K562 (cell line): ENCODE results near the gene CH25H. TPM values are rescaled to one million over a fixed set of nuclear protein-coding genes. Genes with fewer than 3 reads are reported as not detected.

Experiments used
- ATAC-seq: fragments of 200-7000 bp; cut with Tn5 transposase; 3 replicates; pipeline ENCODE4 v1.9.1; 2020; ENCODE audit warnings: moderate library complexity
- BruUV-seq: library from RNA; stranded (reverse); fragments of 400-500 nt; replicated peaks from 2 replicates; lab custom pipeline; 2021; lab: Mats Ljungman, UMichigan
- CTCF ChIA-PET: fragments of 300-600 bp; formaldehyde crosslinking; extraction: SDS; loops from one replicate; lab custom pipeline; 2021; ENCODE audit warnings: low intra/inter-chr PET ratio; lab: Yijun Ruan, JAX
- POLR2A ChIA-PET: fragments of 300-600, 350-650 bp; sonication (Branson Sonifier 250); formaldehyde crosslinking; extraction: SDS; loops from one replicate; lab custom pipeline; 2021; ENCODE audit warnings: antibody characterized with exemption, inconsistent platforms; lab: Yijun Ruan, JAX
- DNase-seq, 4 experiments: peaks; one replicate each; pipeline versions ENCODE4 v3.0.0 to v3.0.0-alpha.2; 2011 to 2018; ENCODE audit warnings: low spot score in 3 of 4, mixed read lengths in 3 of 4; ENCODE audit errors: extremely low read depth in 1 of 4
- FAIRE-seq: peaks from 2 replicates; lab custom pipeline; 2011; peaks lifted over from hg19 to GRCh38; lab: Jason Lieb, UNC
- H2AFZ ChIP-seq: 2 replicates; pipeline ENCODE4 v1.6.0; 2011; ENCODE audit warnings: low read depth, low read length, control low read depth, inconsistent platforms
- H3K27ac ChIP-seq: fragments of 200-600 bp; 3 replicates; pipeline ENCODE4 v1.8.0; 2011; ENCODE audit warnings: low read depth, mild to moderate bottlenecking, control low read depth, inconsistent platforms, low read length, moderate library complexity, mixed read lengths; ENCODE audit errors: extremely low read depth
- H3K27me3 ChIP-seq, 2 experiments: fragments of 300-600 bp in 1 of 2; 2 replicates in 1 of 2; 3 replicates in 1 of 2; pipeline versions ENCODE4 v1.6.0 to v1.8.0; 2011; ENCODE audit warnings: inconsistent platforms in 2 of 2, low read length in 2 of 2, mild to moderate bottlenecking in 1 of 2, mixed read lengths in 1 of 2, moderate library complexity in 1 of 2; ENCODE audit not compliant: control insufficient read depth in 2 of 2, insufficient read depth in 2 of 2
- H3K36me3 ChIP-seq: fragments of 300-600 bp; 3 replicates; pipeline ENCODE4 v1.8.0; 2011; ENCODE audit warnings: mild to moderate bottlenecking, low read length, inconsistent platforms; ENCODE audit not compliant: control insufficient read depth, insufficient read depth
- H3K4me1 ChIP-seq, 2 experiments: fragments of 200-600 bp in 1 of 2; replicated peaks in 1 of 2; 2 replicates in 1 of 2; 3 replicates in 1 of 2; pipeline versions ENCODE4 v1.5.1 to v1.8.0; 2011; ENCODE audit warnings: inconsistent platforms in 2 of 2, low read length in 2 of 2, mild to moderate bottlenecking in 1 of 2, mixed read lengths in 1 of 2, moderate library complexity in 1 of 2; ENCODE audit not compliant: control insufficient read depth in 2 of 2, insufficient read depth in 2 of 2
- H3K4me2 ChIP-seq: 2 replicates; pipeline ENCODE4 v1.6.1; 2011; ENCODE audit warnings: low read length, control low read depth, inconsistent platforms, mixed read lengths; ENCODE audit not compliant: insufficient read depth
- H3K4me3 ChIP-seq: fragments of 200-600 bp; sonication (generic), shearing (Covaris generic); 2 replicates; pipeline ENCODE4 v1.5.1; 2016; ENCODE audit warnings: control low read depth, inconsistent platforms
- H3K79me2 ChIP-seq: fragments of 200-600 bp; 3 replicates; pipeline ENCODE4 v1.8.0; 2011; ENCODE audit warnings: low read length, inconsistent platforms; ENCODE audit not compliant: control insufficient read depth, insufficient read depth
- H3K9ac ChIP-seq, 2 experiments: 2 replicates each; pipeline versions ENCODE4 v1.6.0 to v1.6.1; 2011; ENCODE audit warnings: low read depth in 2 of 2, low read length in 2 of 2, control low read depth in 1 of 2, inconsistent platforms in 1 of 2, mild to moderate bottlenecking in 1 of 2, mixed read lengths in 1 of 2; ENCODE audit not compliant: insufficient read depth in 1 of 2
- H3K9me1 ChIP-seq: one replicate; pipeline ENCODE4 v1.6.0; 2011; ENCODE audit warnings: inconsistent platforms, mild to moderate bottlenecking, low read length, moderate library complexity; ENCODE audit not compliant: control insufficient read depth, insufficient read depth
- H3K9me3 ChIP-seq: replicated peaks from 2 replicates; pipeline ENCODE4 v1.5.1; 2011; ENCODE audit warnings: low read depth, low read length, inconsistent platforms; ENCODE audit not compliant: control insufficient read depth, insufficient read depth
- H4K20me1 ChIP-seq: replicated peaks from 2 replicates; pipeline ENCODE4 v1.6.1; 2011; ENCODE audit warnings: low read length, inconsistent platforms, mixed read lengths; ENCODE audit not compliant: control insufficient read depth, insufficient read depth
- ATF2 ChIP-seq: sonication (generic); formaldehyde crosslinking; IDR thresholded peaks from 2 replicates; pipeline ENCODE4 v1.8.1; 2022; ENCODE audit warnings: missing genetic modification reagents
- COPS2 ChIP-seq: fragments of 450-650 bp; conservative IDR thresholded peaks from 2 replicates; pipeline ENCODE4 v1.6.1; 2016; ENCODE audit warnings: mild to moderate bottlenecking, moderate library complexity
- CXXC5 ChIP-seq: fragments of 250-450 bp; sonication (Bioruptor Pico); IDR thresholded peaks from 2 replicates; pipeline ENCODE4 v1.8.0; 2022; ENCODE audit warnings: inconsistent platforms, mild to moderate bottlenecking, moderate library complexity
- HBP1 ChIP-seq: fragments of 450-650 bp; formaldehyde crosslinking; IDR thresholded peaks from 2 replicates; pipeline ENCODE4 v1.4.0; 2022; ENCODE audit warnings: missing genetic modification characterization
- HCFC1 ChIP-seq: IDR thresholded peaks from 2 replicates; pipeline ENCODE4 v1.6.1; 2012; ENCODE audit warnings: low read depth, low read length, improper control_type of control experiment
- MYNN ChIP-seq, 2 experiments: sonication (generic); formaldehyde crosslinking in 1 of 2; IDR thresholded peaks; 2 replicates each; pipeline versions ENCODE4 v1.5.0 to v1.6.1; 2016 to 2020; ENCODE audit warnings: antibody characterized with exemption in 1 of 2, missing genetic modification reagents in 1 of 2
- PCBP1 ChIP-seq: fragments of 200-400 bp; formaldehyde crosslinking; IDR thresholded peaks from 2 replicates; pipeline ENCODE4 v1.6.1; 2018; ENCODE audit warnings: mild to moderate bottlenecking, low read depth, low read length; ENCODE audit not compliant: poor library complexity, severe bottlenecking
- RBM17 ChIP-seq: fragments of 200-400 bp; formaldehyde crosslinking; IDR thresholded peaks from 2 replicates; pipeline ENCODE4 v1.6.1; 2017; ENCODE audit warnings: low read depth, mild to moderate bottlenecking, low read length, borderline replicate concordance
- ZNF561 ChIP-seq: fragments of 450-650 bp; formaldehyde crosslinking; conservative IDR thresholded peaks from 2 replicates; pipeline ENCODE4 v1.4.0; 2020; ENCODE audit warnings: mild to moderate bottlenecking, moderate library complexity
- WGBS: fragments of 100-300 bp; shearing (Covaris generic); methylation state at CpG from one replicate; pipeline ENCODE4 v1.1.6; 2016; ENCODE audit warnings: low coverage, mixed read lengths; ENCODE audit not compliant: insufficient coverage; ENCODE audit errors: missing lambda C conversion rate; 5-methylcytosine and 5-hydroxymethylcytosine counted together
- in situ Hi-C: fragments of 300-500 bp; cut with MboI; formaldehyde crosslinking; loops from 4 replicates; pipeline ENCODE4 v1.15.0; 2018; ENCODE audit warnings: inconsistent platforms, mixed read lengths
- intact Hi-C: fragments of 100-400 bp; cut with micrococcal nuclease; formaldehyde crosslinking; loops from 2 replicates; pipeline ENCODE4 v1.14.2; 2022
- polyA plus RNA-seq, 8 experiments: library from polyadenylated mRNA; depleted of rRNA in 4 of 8; stranded (reverse) in 5 of 8; unstranded in 3 of 8; fragments of >200 nt; fragmentation: Nextera tagmentation in 2 of 8; fragmentation: Illumina TruSeq in 1 of 8; extraction: Ambion mirVana in 2 of 8; extraction: Trizol in 1 of 8; gene quantifications; 2 replicates each; pipeline versions ENCODE4 v1.2.1 to v1.2.3, GENCODE V29; 2011 to 2014; ENCODE audit warnings: inconsistent platforms in 1 of 8, missing spikeins in 1 of 8
- total RNA-seq, 7 experiments: library from RNA; depleted of rRNA in 6 of 7; stranded (reverse); fragments of >200 nt in 6 of 7; fragmentation: Illumina TruSeq in 2 of 7; extraction: Trizol in 2 of 7; gene quantifications; 2 replicates each; pipeline versions ENCODE4 v1.2.1 to v1.2.3, GENCODE V29; 2011 to 2021; ENCODE audit warnings: low replicate concordance in 1 of 7
- TF ChIP-seq, protein P1 (sequence below): fragments of 450-650 bp; IDR thresholded peaks from 2 replicates; pipeline ENCODE4 v1.6.1; 2017; ENCODE audit warnings: antibody characterized with exemption, mild to moderate bottlenecking
- TF ChIP-seq, protein P2 (sequence below): sonication (generic); formaldehyde crosslinking; IDR thresholded peaks from 2 replicates; pipeline ENCODE4 v1.8.0; 2022; ENCODE audit warnings: mild to moderate bottlenecking, low read depth, missing genetic modification reagents

Gene CH25H
- total and polyA plus RNA-seq, 9 of the 15 experiments (the other 6 are each of a cell fraction or from before 2014, with no cell fraction given): not detected

- POLR2A ChIA-PET: no interaction called here
- BruUV-seq: no TSS peak
- Histone ChIP-seq H3K27me3 (no peaks in the 10 kb centered on the region), H3K9me1 (no peaks in the 10 kb centered on the region), H3K4me2 (no peak overlapping the region), H3K79me2 (no peaks in the 10 kb centered on the region), H3K36me3 (no peaks in the 10 kb centered on the region), H3K9ac (no peak overlapping the region), H3K9me3 (no peaks in the 10 kb centered on the region), H3K27ac (no peak overlapping the region), H3K4me1 (no peaks in the 10 kb centered on the region), H2AFZ (no peak overlapping the region), H4K20me1 (no peaks in the 10 kb centered on the region), H3K4me3 (no peak overlapping the region)
- DNase-seq (no peak), FAIRE-seq (no peak), ATAC-seq (no peak)
- in situ Hi-C loops (no loop called here), intact Hi-C loops (no loop called here)
- WGBS: 0% methylated on average over 3 of the region's 3 CpGs
- CTCF ChIA-PET: no interaction called here
- no peak for TF ChIP-seq HBP1 (CRISPR knock-in tag)
- TF ChIP-seq, protein P1, sequence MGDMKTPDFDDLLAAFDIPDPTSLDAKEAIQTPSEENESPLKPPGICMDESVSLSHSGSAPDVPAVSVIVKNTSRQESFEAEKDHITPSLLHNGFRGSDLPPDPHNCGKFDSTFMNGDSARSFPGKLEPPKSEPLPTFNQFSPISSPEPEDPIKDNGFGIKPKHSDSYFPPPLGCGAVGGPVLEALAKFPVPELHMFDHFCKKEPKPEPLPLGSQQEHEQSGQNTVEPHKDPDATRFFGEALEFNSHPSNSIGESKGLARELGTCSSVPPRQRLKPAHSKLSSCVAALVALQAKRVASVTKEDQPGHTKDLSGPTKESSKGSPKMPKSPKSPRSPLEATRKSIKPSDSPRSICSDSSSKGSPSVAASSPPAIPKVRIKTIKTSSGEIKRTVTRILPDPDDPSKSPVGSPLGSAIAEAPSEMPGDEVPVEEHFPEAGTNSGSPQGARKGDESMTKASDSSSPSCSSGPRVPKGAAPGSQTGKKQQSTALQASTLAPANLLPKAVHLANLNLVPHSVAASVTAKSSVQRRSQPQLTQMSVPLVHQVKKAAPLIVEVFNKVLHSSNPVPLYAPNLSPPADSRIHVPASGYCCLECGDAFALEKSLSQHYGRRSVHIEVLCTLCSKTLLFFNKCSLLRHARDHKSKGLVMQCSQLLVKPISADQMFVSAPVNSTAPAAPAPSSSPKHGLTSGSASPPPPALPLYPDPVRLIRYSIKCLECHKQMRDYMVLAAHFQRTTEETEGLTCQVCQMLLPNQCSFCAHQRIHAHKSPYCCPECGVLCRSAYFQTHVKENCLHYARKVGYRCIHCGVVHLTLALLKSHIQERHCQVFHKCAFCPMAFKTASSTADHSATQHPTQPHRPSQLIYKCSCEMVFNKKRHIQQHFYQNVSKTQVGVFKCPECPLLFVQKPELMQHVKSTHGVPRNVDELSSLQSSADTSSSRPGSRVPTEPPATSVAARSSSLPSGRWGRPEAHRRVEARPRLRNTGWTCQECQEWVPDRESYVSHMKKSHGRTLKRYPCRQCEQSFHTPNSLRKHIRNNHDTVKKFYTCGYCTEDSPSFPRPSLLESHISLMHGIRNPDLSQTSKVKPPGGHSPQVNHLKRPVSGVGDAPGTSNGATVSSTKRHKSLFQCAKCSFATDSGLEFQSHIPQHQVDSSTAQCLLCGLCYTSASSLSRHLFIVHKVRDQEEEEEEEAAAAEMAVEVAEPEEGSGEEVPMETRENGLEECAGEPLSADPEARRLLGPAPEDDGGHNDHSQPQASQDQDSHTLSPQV: no peak
- TF ChIP-seq CXXC5 (CRISPR knock-in tag): no peak
- TF ChIP-seq HCFC1: no peak
- no peak for TF ChIP-seq ZNF561 (CRISPR knock-in tag)
- no peak for TF ChIP-seq MYNN (IDR thresholded peaks at IDR 0.05)
- TF ChIP-seq MYNN (CRISPR knock-in tag; IDR thresholded peaks at IDR 0.05): no peak
- TF ChIP-seq, protein P2, sequence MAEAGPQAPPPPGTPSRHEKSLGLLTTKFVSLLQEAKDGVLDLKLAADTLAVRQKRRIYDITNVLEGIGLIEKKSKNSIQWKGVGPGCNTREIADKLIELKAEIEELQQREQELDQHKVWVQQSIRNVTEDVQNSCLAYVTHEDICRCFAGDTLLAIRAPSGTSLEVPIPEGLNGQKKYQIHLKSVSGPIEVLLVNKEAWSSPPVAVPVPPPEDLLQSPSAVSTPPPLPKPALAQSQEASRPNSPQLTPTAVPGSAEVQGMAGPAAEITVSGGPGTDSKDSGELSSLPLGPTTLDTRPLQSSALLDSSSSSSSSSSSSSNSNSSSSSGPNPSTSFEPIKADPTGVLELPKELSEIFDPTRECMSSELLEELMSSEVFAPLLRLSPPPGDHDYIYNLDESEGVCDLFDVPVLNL (CRISPR knock-in tag): no peak
- TF ChIP-seq COPS2: no peak
- no peak for TF ChIP-seq PCBP1
- no peak for TF ChIP-seq RBM17
- no peak for TF ChIP-seq ATF2 (CRISPR knock-in tag)
Observed at GRCh38 chr10:89184638-89185037, 22.5 kb downstream of the CH25H start.
